Astrocyte (in vitro differentiated cells and primary cell): Measurements from ENCODE around the gene PLCL1. TPM values are rescaled to one million over a fixed set of nuclear protein-coding genes. Genes with fewer than 3 reads are reported as not detected.

ENCODE experiments used
- DNase-seq: peaks from one replicate; pipeline ENCODE4 v3.0.0-alpha.2; 2010; ENCODE audit warnings: low read depth
- FAIRE-seq: peaks from 2 replicates; lab custom pipeline; 2011; peaks lifted over from hg19 to GRCh38; lab: Jason Lieb, UNC
- H2AFZ ChIP-seq: 2 replicates; pipeline ENCODE4 v1.6.0; 2012; ENCODE audit warnings: low read depth, low read length, inconsistent platforms
- H3K27ac ChIP-seq: 2 replicates; pipeline ENCODE4 v1.5.1; 2011; ENCODE audit warnings: low read depth, low read length, inconsistent platforms
- H3K27me3 ChIP-seq: 2 replicates; pipeline ENCODE4 v1.6.0; 2011; ENCODE audit warnings: low read length, inconsistent platforms; ENCODE audit not compliant: insufficient read depth
- H3K36me3 ChIP-seq: 2 replicates; pipeline ENCODE4 v1.5.1; 2011; ENCODE audit warnings: low read length, inconsistent platforms; ENCODE audit not compliant: insufficient read depth
- H3K4me1 ChIP-seq: 2 replicates; pipeline ENCODE4 v1.5.1; 2011; ENCODE audit warnings: low read length, inconsistent platforms; ENCODE audit not compliant: insufficient read depth
- H3K4me2 ChIP-seq: 2 replicates; pipeline ENCODE4 v1.6.0; 2012; ENCODE audit warnings: low read length, inconsistent platforms
- H3K4me3 ChIP-seq: 2 replicates; pipeline ENCODE4 v1.5.1; 2011; ENCODE audit warnings: low read depth, mild to moderate bottlenecking, low read length, inconsistent platforms; ENCODE audit not compliant: insufficient read depth
- H3K79me2 ChIP-seq: 2 replicates; pipeline ENCODE4 v1.6.0; 2012; ENCODE audit warnings: mild to moderate bottlenecking, low read length, inconsistent platforms; ENCODE audit not compliant: insufficient read depth
- H3K9ac ChIP-seq: 2 replicates; pipeline ENCODE4 v1.6.0; 2012; ENCODE audit warnings: mild to moderate bottlenecking, low read length, inconsistent platforms
- H3K9me3 ChIP-seq: 2 replicates; pipeline ENCODE4 v1.5.1; 2012; ENCODE audit warnings: low read depth, mild to moderate bottlenecking, low read length, inconsistent platforms; ENCODE audit not compliant: insufficient read depth
- H4K20me1 ChIP-seq: 2 replicates; pipeline ENCODE4 v1.6.0; 2012; ENCODE audit warnings: low read length, inconsistent platforms; ENCODE audit not compliant: insufficient read depth
- H3K27ac Mint-ChIP-seq: one replicate; pipeline ENCODE4 v1.8.0; 2021; ENCODE audit warnings: mild to moderate bottlenecking, mixed read lengths; ENCODE audit not compliant: unreplicated experiment
- H3K27me3 Mint-ChIP-seq: one replicate; pipeline ENCODE4 v1.8.0; 2021; ENCODE audit warnings: low read depth, mixed read lengths; ENCODE audit not compliant: unreplicated experiment
- H3K36me3 Mint-ChIP-seq: one replicate; pipeline ENCODE4 v1.8.0; 2021; ENCODE audit warnings: low read depth, mixed read lengths; ENCODE audit not compliant: unreplicated experiment
- H3K4me1 Mint-ChIP-seq: one replicate; pipeline ENCODE4 v1.8.0; 2021; ENCODE audit warnings: low read depth, mixed read lengths; ENCODE audit not compliant: unreplicated experiment
- H3K4me3 Mint-ChIP-seq: one replicate; pipeline ENCODE4 v1.8.0; 2021; ENCODE audit warnings: mild to moderate bottlenecking, moderate library complexity, mixed read lengths; ENCODE audit not compliant: unreplicated experiment
- H3K9me3 Mint-ChIP-seq: one replicate; pipeline ENCODE4 v1.8.0; 2021; ENCODE audit warnings: mild to moderate bottlenecking, mixed read lengths; ENCODE audit not compliant: unreplicated experiment
- EZH2 ChIP-seq: IDR thresholded peaks from 2 replicates; pipeline ENCODE4 v1.6.1; 2012; ENCODE audit warnings: mild to moderate bottlenecking, low read length, inconsistent platforms; ENCODE audit not compliant: insufficient read depth
- total RNA-seq: library from RNA; stranded (reverse); gene quantifications from 2 replicates; pipeline ENCODE4 v1.2.1, GENCODE V29; 2021
- TF ChIP-seq, protein P1 (sequence below): IDR thresholded peaks from 2 replicates; pipeline ENCODE4 v1.5.1; 2011; ENCODE audit warnings: low read depth, mild to moderate bottlenecking, inconsistent platforms, low read length, moderate library complexity; ENCODE audit not compliant: insufficient read depth

The PLCL1 gene
- total RNA-seq, 1 donor from 2014 or later, result 0.84 TPM

DNA sequence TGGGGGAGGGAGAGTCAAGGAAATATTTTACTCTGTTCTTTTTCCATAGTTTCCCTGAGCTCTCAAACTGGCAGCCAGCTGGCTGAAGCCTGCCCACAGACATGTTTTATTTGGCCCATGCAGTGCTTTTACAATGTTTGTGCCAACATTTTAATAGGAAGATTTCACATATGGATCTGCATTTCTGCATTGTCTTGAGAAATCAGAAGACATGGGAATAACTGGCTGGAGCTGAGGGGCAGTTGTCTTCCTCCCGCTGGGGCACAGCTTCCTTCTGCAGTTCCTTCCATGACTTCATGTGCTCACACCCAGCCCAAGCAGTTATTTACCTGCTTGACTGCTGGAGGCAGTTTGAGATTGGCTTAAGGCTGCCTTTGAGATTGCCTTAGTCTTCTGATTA lies 74.4 kb downstream of the PLCL1 start:
- Mint-ChIP-seq H3K36me3 (no peaks in the 10 kb centered on the region), H3K27me3 (no peaks in the 10 kb centered on the region), H3K9me3 (no peaks in the 10 kb centered on the region), H3K4me3 (no peak overlapping the region), H3K4me1 (peaks cover 16% of the 10 kb centered on the region), H3K27ac (no peak overlapping the region)
- no peaks in the 10 kb centered on the region for H3K27me3 ChIP-seq
- no peak overlapping the region for H2AFZ ChIP-seq
- no peak overlapping the region for H3K27ac ChIP-seq
- no peaks in the 10 kb centered on the region for H4K20me1 ChIP-seq
- H3K79me2 ChIP-seq, result no peaks in the 10 kb centered on the region
- no peak for TF ChIP-seq EZH2
- TF ChIP-seq, protein P1, sequence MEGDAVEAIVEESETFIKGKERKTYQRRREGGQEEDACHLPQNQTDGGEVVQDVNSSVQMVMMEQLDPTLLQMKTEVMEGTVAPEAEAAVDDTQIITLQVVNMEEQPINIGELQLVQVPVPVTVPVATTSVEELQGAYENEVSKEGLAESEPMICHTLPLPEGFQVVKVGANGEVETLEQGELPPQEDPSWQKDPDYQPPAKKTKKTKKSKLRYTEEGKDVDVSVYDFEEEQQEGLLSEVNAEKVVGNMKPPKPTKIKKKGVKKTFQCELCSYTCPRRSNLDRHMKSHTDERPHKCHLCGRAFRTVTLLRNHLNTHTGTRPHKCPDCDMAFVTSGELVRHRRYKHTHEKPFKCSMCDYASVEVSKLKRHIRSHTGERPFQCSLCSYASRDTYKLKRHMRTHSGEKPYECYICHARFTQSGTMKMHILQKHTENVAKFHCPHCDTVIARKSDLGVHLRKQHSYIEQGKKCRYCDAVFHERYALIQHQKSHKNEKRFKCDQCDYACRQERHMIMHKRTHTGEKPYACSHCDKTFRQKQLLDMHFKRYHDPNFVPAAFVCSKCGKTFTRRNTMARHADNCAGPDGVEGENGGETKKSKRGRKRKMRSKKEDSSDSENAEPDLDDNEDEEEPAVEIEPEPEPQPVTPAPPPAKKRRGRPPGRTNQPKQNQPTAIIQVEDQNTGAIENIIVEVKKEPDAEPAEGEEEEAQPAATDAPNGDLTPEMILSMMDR, result no peak
- H3K4me2 ChIP-seq, result peak overlapping the region; percentile 9
- no peaks in the 10 kb centered on the region for H3K36me3 ChIP-seq
- no peaks in the 10 kb centered on the region for H3K9me3 ChIP-seq
- no peak for FAIRE-seq
- H3K4me3 ChIP-seq, result no peak overlapping the region
- no peak overlapping the region for H3K9ac ChIP-seq
- DNase-seq, result peak; percentile 20
- peaks cover 4% of the 10 kb centered on the region for H3K4me1 ChIP-seq

DNA sequence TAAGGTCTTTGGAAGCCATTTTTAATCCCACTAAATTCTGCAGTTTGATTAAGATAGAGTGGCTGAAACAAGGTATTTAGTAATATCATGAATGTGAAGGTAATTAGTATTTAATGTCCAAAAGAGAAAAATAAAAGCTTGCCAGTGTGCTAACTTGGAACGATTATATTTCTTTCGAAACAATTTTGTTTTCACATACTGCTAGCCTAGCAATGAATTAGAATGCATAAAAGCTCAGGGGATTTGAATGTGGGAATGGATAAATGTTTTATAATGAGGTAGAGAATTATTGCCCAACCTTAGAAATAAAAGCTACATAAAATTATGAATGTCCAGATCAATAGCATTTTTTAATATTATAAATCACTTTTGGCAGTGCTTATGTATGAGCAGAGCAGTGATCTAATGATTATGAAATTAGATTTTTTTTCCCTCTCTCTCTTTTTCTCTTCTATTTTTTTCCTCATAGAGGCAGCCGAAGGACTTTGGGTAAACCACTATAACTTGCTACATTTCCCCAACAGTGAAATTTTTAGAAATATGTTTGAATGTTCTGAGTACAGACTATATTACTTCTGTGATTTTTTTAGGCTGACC lies 75.5 kb downstream of the PLCL1 start:
- H3K4me1 Mint-ChIP-seq, result peaks cover 16% of the 10 kb centered on the region

More for the DNA sequence above, 75.5 kb downstream of the PLCL1 start:
- FAIRE-seq, result no peak
- Histone ChIP-seq H3K4me3 (no peak overlapping the region), H3K9me3 (no peaks in the 10 kb centered on the region), H3K4me1 (peaks cover 4% of the 10 kb centered on the region), H3K79me2 (no peaks in the 10 kb centered on the region), H3K9ac (no peak overlapping the region), H2AFZ (no peak overlapping the region), H3K36me3 (no peaks in the 10 kb centered on the region), H3K27ac (no peak overlapping the region), H3K27me3 (no peaks in the 10 kb centered on the region), H3K4me2 (no peak overlapping the region), H4K20me1 (no peaks in the 10 kb centered on the region)
- no peaks in the 10 kb centered on the region for H3K9me3 Mint-ChIP-seq
- H3K4me3 Mint-ChIP-seq, result no peak overlapping the region
- no peaks in the 10 kb centered on the region for H3K27me3 Mint-ChIP-seq
- TF ChIP-seq EZH2, result no peak
- TF ChIP-seq, protein P1, result no peak
- H3K36me3 Mint-ChIP-seq, result no peaks in the 10 kb centered on the region
- H3K27ac Mint-ChIP-seq, result no peak overlapping the region
- no peak for DNase-seq
